ENCODE results near the gene HHAT. TPM values are rescaled to one million over a fixed set of nuclear protein-coding genes. Genes with fewer than 3 reads are reported as not detected.
A peak's percentile ranks its signal among the peaks of the same experiment; 100 is the strongest.

The HHAT gene
- polyA plus RNA-seq, 1 donor from 2014 or later: 5.3 TPM

- Histone ChIP-seq H3K36me3 (ENCODE audit: insufficient read depth, low read length) (no peaks in the 10 kb centered on the region), H4K20me1 (ENCODE audit: insufficient read depth) (no peaks in the 10 kb centered on the region), H3F3A (ENCODE audit: insufficient read depth, low read length, poor library complexity, severe bottlenecking) (no peaks in the 10 kb centered on the region), H3K27ac (ENCODE audit: low read length) (no peak overlapping the region), H3K4me2 (ENCODE audit: low read length) (no peak overlapping the region), H3K27me3 (ENCODE audit: insufficient read depth, low read depth, low read length) (no peaks in the 10 kb centered on the region), H3K9me2 (ENCODE audit: insufficient read depth, low read length) (no peaks in the 10 kb centered on the region), H3K9me3 (ENCODE audit: low read length) (no peaks in the 10 kb centered on the region), H3K79me2 (replicated peaks; ENCODE audit: insufficient read depth, low read length) (no peaks in the 10 kb centered on the region), H3K4me3 (ENCODE audit: low read length) (no peak overlapping the region), H2AFZ (ENCODE audit: low read depth, low read length) (no peak overlapping the region), H3K9ac (ENCODE audit: low read length) (no peak overlapping the region)
- TF ChIP-seq CTCF (IDR thresholded peaks at IDR 0.05; ENCODE audit: poor library complexity, severe bottlenecking) (no peak), POLR2AphosphoS5 (IDR thresholded peaks at IDR 0.05) (no peak)
Measured at GRCh38 chr1:210568631-210569030, 239.9 kb downstream of the HHAT start.

DNA sequence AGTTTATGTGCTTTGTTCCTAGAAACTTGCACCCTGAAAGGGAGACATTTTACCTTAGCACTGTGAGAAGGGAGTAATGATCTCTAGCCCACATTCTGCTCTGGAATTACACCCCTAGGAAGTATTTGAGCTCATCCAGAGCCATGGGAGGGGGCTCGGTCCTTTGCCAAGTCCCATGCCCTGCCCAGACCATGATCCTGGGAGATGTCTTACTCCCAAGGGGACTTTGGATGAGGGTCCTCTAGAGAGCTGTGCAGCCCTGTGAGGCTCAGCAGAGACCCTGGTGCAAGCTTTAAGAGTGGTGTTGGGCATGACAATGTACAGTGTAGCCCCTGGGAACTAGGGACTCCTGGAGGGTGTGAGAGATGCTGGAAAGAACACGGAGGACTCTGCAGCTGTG is 241.4 kb downstream of the HHAT start:
- Histone ChIP-seq H2AFZ (ENCODE audit: low read depth, low read length) (no peak overlapping the region), H3K9ac (ENCODE audit: low read length) (no peak overlapping the region), H3K9me3 (ENCODE audit: low read length) (no peaks in the 10 kb centered on the region), H3F3A (ENCODE audit: insufficient read depth, low read length, poor library complexity, severe bottlenecking) (no peaks in the 10 kb centered on the region), H3K4me3 (ENCODE audit: low read length) (no peak overlapping the region), H3K27ac (ENCODE audit: low read length) (no peak overlapping the region), H3K79me2 (replicated peaks; ENCODE audit: insufficient read depth, low read length) (no peaks in the 10 kb centered on the region), H3K4me2 (ENCODE audit: low read length) (no peak overlapping the region), H3K27me3 (ENCODE audit: insufficient read depth, low read depth, low read length) (no peaks in the 10 kb centered on the region), H3K9me2 (ENCODE audit: insufficient read depth, low read length) (no peaks in the 10 kb centered on the region), H3K36me3 (ENCODE audit: insufficient read depth, low read length) (no peaks in the 10 kb centered on the region), H4K20me1 (ENCODE audit: insufficient read depth) (no peaks in the 10 kb centered on the region)
- no peak for TF ChIP-seq SMC3 (conservative IDR thresholded peaks at IDR 0.05; ENCODE audit: poor library complexity)
- no peak for TF ChIP-seq POLR2AphosphoS5 (IDR thresholded peaks at IDR 0.05)

GRCh38 chr1:210571356-210572284 is 242.9 kb downstream of the HHAT start:
- no peaks in the 10 kb centered on the region for H4K20me1 ChIP-seq (ENCODE audit: insufficient read depth)
- no peaks in the 10 kb centered on the region for H3K36me3 ChIP-seq (ENCODE audit: insufficient read depth, low read length)
- H3K27ac ChIP-seq (ENCODE audit: low read length): peak overlapping the region; percentile 62
- peak overlapping the region; percentile 42 for H3K4me3 ChIP-seq (ENCODE audit: low read length)
- H2AFZ ChIP-seq (ENCODE audit: low read depth, low read length): no peak overlapping the region
- peak overlapping the region; percentile 6 for H3K4me2 ChIP-seq (ENCODE audit: low read length)
- H3K9me3 ChIP-seq (ENCODE audit: low read length): no peaks in the 10 kb centered on the region
- H3K9ac ChIP-seq (ENCODE audit: low read length): peak overlapping the region; percentile 16
- H3F3A ChIP-seq (ENCODE audit: insufficient read depth, low read length, poor library complexity, severe bottlenecking): no peaks in the 10 kb centered on the region
- no peaks in the 10 kb centered on the region for H3K9me2 ChIP-seq (ENCODE audit: insufficient read depth, low read length)
- no peaks in the 10 kb centered on the region for H3K79me2 ChIP-seq (replicated peaks; ENCODE audit: insufficient read depth, low read length)
- TF ChIP-seq POLR2AphosphoS5 (IDR thresholded peaks at IDR 0.05): peak; percentile 34
- TF ChIP-seq CTCF (IDR thresholded peaks at IDR 0.05; ENCODE audit: poor library complexity, severe bottlenecking): no peak
- TF ChIP-seq MXI1 (conservative IDR thresholded peaks at IDR 0.05; ENCODE audit: poor library complexity, severe bottlenecking): no peak
- TF ChIP-seq RAD21 (conservative IDR thresholded peaks at IDR 0.05): no peak
- TF ChIP-seq REST (IDR thresholded peaks at IDR 0.05; ENCODE audit: borderline replicate concordance): peak; percentile 19
- TF ChIP-seq TAF1 (IDR thresholded peaks at IDR 0.05; ENCODE audit: low read depth): no peak
- no peak for TF ChIP-seq SMC3 (conservative IDR thresholded peaks at IDR 0.05; ENCODE audit: poor library complexity)
- no peaks in the 10 kb centered on the region for H3K27me3 ChIP-seq (ENCODE audit: insufficient read depth, low read depth, low read length)
